Measurements from ENCODE around the gene RPTOR. TPM values are rescaled to one million over a fixed set of nuclear protein-coding genes. Genes with fewer than 3 reads are reported as not detected.
A peak's percentile ranks its signal among the peaks of the same experiment; 100 is the strongest.

RPTOR gene
- total RNA-seq, 2 experiments from 2014 or later: 32.4 to 35.4 TPM

DNA sequence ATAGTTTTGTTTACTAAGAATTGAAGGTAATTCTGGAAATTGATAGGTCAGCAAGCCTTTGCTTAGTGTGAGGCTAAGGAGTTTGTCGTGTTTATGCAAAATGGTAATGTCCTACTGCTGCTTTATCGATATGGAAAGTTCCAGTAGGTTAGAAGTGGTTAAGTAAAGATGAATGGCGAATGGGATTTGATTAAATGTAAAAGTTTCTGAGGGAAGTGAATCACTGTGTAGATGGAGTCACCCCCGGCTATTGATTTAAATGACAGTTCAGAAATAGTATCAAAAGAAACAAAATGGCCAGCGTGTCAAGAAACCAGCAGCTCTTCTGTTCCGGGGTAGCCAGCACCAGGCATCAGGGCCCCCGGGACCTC, 131.4 kb downstream of the RPTOR start:
- Mint-ChIP-seq H3K27ac (no peak overlapping the region), H3K4me3 (no peak overlapping the region), H3K36me3 (ENCODE audit: low read depth) (peaks cover 4% of the 10 kb centered on the region), H3K9me3 (no peaks in the 10 kb centered on the region), H3K4me1 (ENCODE audit: low read depth) (peaks cover 68% of the 10 kb centered on the region), H3K27me3 (ENCODE audit: low read depth) (no peaks in the 10 kb centered on the region)
- no peak for DNase-seq
- intact Hi-C loops (cut with micrococcal nuclease): loop anchor here (5.0 kb wide), 2 partner anchors 86 to 216 kb away; no protein-coding TSS in a partner anchor
- CTCF ChIA-PET: interaction anchor here (0.7 kb wide), 1 partner anchor 101 kb away, joined by 3 read pairs; no protein-coding TSS in a partner anchor

DNA sequence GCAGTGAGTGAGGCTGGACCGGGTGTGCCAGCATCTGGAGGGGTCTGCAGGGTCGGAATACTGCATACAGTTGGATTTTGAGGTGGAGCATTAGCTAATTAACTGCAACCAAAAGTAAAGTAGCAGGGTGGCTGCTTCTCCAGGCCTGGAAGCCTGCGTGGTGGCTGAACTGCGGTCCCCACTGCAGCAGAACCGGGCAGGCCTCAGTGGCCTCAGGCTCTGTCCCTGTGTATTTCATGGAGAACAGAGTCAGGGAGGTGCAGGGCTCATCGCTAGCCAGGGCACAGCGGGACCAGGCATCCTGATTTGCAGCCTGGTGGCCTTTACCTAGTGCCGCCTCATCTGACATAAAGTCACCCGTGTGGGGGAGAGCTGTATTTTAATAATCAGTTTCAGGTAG, 131.9 kb downstream of the RPTOR start:
- no peaks in the 10 kb centered on the region for H3K27me3 Mint-ChIP-seq (ENCODE audit: low read depth)
- H3K36me3 Mint-ChIP-seq (ENCODE audit: low read depth): peaks cover 1% of the 10 kb centered on the region
- no peak overlapping the region for H3K4me3 Mint-ChIP-seq
- H3K27ac Mint-ChIP-seq: no peak overlapping the region
- H3K9me3 Mint-ChIP-seq: no peaks in the 10 kb centered on the region
- intact Hi-C loops (cut with micrococcal nuclease): loop anchor here (5.0 kb wide), 2 partner anchors 86 to 216 kb away; no protein-coding TSS in a partner anchor
- no peak for DNase-seq
- H3K4me1 Mint-ChIP-seq (ENCODE audit: low read depth): peaks cover 65% of the 10 kb centered on the region
- CTCF ChIA-PET: interaction anchor here (0.7 to 1.3 kb wide), 2 partner anchors 25 to 71 kb away, joined by 3 to 4 read pairs; no protein-coding TSS in a partner anchor

DNA sequence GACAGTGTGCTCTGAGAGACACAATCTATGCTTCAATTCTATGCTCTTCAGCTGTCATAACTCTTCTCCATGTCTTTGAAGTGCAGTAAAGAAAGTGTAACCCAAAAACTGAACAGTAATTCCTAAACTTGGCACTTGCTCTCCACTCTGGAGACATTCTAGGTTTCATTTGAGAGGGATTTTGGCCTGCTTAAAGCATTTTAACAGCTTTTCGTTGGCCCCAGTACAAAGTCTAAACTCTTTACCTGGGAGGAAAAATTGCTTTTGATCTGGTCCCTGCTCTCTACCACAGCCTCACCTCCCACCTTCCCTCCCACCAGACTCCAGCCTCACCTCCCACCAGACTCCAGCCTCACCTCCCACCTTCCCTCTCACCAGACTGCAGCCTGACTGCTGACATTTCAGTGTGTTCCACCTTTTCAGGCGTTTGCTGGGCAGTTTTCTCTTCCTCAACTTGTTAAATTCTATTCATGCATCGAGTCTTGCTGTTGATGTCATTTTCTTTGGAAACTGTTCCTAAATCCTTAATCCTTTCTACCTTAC, 132.6 kb downstream of the RPTOR start:
- peak overlapping the region; percentile 67 for H3K27ac Mint-ChIP-seq
- intact Hi-C loops (cut with micrococcal nuclease): loop anchor here (5.0 kb wide), 2 partner anchors 85 to 215 kb away; no protein-coding TSS in a partner anchor
- CTCF ChIA-PET: interaction anchor here (0.7 to 1.3 kb wide), 2 partner anchors 25 to 72 kb away, joined by 3 to 4 read pairs; no protein-coding TSS in a partner anchor
- H3K4me3 Mint-ChIP-seq: no peak overlapping the region
- H3K9me3 Mint-ChIP-seq: no peaks in the 10 kb centered on the region
- H3K36me3 Mint-ChIP-seq (ENCODE audit: low read depth): peaks cover 1% of the 10 kb centered on the region
- peaks cover 67% of the 10 kb centered on the region for H3K4me1 Mint-ChIP-seq (ENCODE audit: low read depth)
- no peaks in the 10 kb centered on the region for H3K27me3 Mint-ChIP-seq (ENCODE audit: low read depth)
- no peak for DNase-seq

DNA sequence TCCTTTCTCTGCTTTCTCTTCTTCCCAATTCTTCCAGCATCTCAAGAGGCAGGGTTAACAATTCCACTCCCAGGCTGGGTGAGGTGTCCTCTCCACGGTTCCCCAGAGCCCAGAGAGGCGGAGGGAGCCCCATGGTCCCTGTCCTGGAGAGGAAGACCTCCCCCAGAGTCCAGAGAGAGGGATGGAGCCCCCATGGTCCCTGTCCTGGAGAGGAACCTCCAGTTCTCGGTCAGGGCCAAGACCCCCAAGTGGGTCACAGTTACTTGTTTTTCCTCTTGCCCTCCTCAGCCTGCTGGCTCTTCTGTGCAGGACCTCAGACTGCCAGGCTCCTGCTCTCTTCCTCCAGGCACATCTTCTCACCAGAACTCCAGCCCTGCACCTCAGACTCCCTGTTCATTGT, 135.2 kb downstream of the RPTOR start:
- Mint-ChIP-seq H3K4me1 (ENCODE audit: low read depth) (peaks cover 53% of the 10 kb centered on the region), H3K27me3 (ENCODE audit: low read depth) (no peaks in the 10 kb centered on the region), H3K36me3 (ENCODE audit: low read depth) (peaks cover 3% of the 10 kb centered on the region), H3K9me3 (no peaks in the 10 kb centered on the region), H3K27ac (peak overlapping the region; percentile 80), H3K4me3 (no peak overlapping the region)
- no peak for DNase-seq
- intact Hi-C loops (cut with micrococcal nuclease): loop anchor here (2.0 to 5.0 kb wide), 3 partner anchors 15 to 212 kb away; no protein-coding TSS in a partner anchor
- CTCF ChIA-PET: no interaction called here

DNA sequence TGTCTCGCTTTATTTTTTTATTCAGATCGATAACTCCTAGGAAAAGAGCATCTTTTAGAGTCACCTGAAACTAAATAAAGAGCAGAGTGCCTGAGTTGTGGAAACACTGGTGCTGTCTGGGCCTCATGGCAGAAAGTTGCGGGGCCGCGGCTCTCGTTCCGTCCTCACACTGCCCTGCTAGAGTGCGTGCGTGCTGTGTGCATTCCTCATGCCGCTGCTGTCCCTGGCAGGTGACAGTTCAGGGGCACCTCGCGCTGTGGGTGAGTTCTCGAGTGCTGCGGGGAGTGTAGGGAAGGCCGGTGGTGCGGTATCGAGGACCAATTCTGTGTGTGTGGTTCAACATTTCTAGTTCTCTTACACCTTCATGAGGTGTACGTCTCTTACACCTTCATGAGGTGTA, 136.6 kb downstream of the RPTOR start:
- H3K4me1 Mint-ChIP-seq (ENCODE audit: low read depth): peaks cover 44% of the 10 kb centered on the region
- H3K27ac Mint-ChIP-seq: no peak overlapping the region
- DNase-seq: no peak
- intact Hi-C loops (cut with micrococcal nuclease): no loop called here
- H3K36me3 Mint-ChIP-seq (ENCODE audit: low read depth): peaks cover 3% of the 10 kb centered on the region
- H3K9me3 Mint-ChIP-seq: no peaks in the 10 kb centered on the region
- CTCF ChIA-PET: no interaction called here
- no peak overlapping the region for H3K4me3 Mint-ChIP-seq
- no peaks in the 10 kb centered on the region for H3K27me3 Mint-ChIP-seq (ENCODE audit: low read depth)

DNA sequence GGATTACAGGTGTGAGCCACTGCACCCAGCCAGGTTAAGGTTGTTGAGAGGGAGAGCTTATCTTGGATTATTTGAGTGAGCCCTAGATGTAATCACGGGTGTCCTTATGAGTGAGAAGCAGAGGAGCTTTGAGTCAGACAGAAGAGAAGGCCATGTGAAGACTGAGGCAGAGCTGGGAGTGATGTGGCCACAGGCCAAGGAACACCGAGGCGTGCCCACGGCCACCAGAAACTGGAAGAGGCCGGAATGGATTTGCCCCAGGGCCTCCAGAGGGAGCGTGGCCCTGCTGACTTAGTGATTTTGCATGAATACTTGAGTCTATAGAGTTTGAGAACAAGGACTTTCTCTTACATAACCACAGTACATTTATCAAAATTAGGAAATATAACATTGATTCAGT, 137.7 kb downstream of the RPTOR start:
- no peaks in the 10 kb centered on the region for H3K9me3 Mint-ChIP-seq
- DNase-seq: no peak
- CTCF ChIA-PET: interaction anchor here (0.7 kb wide), 1 partner anchor 195 kb away, joined by 3 read pairs; no protein-coding TSS in a partner anchor
- H3K36me3 Mint-ChIP-seq (ENCODE audit: low read depth): peaks cover 7% of the 10 kb centered on the region
- peaks cover 33% of the 10 kb centered on the region for H3K4me1 Mint-ChIP-seq (ENCODE audit: low read depth)
- intact Hi-C loops (cut with micrococcal nuclease): no loop called here
- H3K4me3 Mint-ChIP-seq: no peak overlapping the region
- H3K27ac Mint-ChIP-seq: no peak overlapping the region
- no peaks in the 10 kb centered on the region for H3K27me3 Mint-ChIP-seq (ENCODE audit: low read depth)

DNA sequence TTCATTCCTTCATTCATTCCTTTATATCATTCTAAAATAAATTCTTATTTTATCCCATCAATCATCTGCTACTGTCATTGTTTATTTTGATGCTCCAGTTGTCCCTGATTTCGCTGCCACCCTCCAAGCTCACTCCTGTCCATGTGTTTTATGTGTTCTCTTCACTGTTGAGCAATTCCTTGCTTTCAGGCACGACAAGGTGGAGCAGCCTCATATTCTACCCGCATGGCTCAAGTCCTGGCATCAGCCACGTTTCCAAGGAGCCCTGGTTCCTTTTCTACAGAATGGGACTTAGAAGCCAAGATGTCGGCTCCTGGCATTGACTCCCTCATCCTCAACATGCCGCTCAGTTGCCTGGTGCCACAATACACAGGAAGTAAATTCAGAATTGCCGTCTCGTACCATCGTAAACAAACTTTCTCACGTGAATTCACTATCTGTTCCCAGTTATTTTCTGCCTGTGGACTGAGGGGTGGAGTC, 139.0 kb downstream of the RPTOR start:
- no peaks in the 10 kb centered on the region for H3K9me3 Mint-ChIP-seq
- CTCF ChIA-PET: no interaction called here

DNA sequence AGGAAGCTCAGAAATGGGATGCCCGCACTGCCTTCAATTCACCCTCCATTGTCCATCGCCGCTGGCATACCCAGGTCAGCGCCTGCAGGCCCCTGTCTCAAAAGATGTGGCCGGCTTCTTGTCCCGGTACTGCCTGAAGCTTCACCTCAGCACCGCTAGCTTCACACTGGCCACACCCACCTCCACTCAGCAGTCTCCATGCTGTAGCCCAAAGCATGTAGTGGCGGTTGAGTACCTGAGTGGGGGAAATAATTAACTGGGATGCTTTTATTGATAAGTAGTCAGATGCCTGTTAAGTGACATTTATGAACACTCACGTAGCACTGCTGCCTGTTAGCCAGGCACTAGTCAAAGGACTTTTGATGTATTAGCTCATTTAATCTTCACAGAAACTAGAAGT, 143.2 kb downstream of the RPTOR start:
- no peaks in the 10 kb centered on the region for H3K9me3 Mint-ChIP-seq
- H3K4me1 Mint-ChIP-seq (ENCODE audit: low read depth): peaks cover 2% of the 10 kb centered on the region
- H3K4me3 Mint-ChIP-seq: no peak overlapping the region
- no peak overlapping the region for H3K27ac Mint-ChIP-seq
- CTCF ChIA-PET: no interaction called here
- DNase-seq: no peak
- H3K27me3 Mint-ChIP-seq (ENCODE audit: low read depth): no peaks in the 10 kb centered on the region
- intact Hi-C loops (cut with micrococcal nuclease): no loop called here
- peaks cover 10% of the 10 kb centered on the region for H3K36me3 Mint-ChIP-seq (ENCODE audit: low read depth)

More for the DNA sequence above, 139.0 kb downstream of the RPTOR start:
- Mint-ChIP-seq H3K27me3 (ENCODE audit: low read depth) (no peaks in the 10 kb centered on the region), H3K27ac (no peak overlapping the region), H3K4me1 (ENCODE audit: low read depth) (peaks cover 20% of the 10 kb centered on the region), H3K4me3 (no peak overlapping the region), H3K36me3 (ENCODE audit: low read depth) (peaks cover 11% of the 10 kb centered on the region)
- DNase-seq: no peak
- intact Hi-C loops (cut with micrococcal nuclease): no loop called here

DNA sequence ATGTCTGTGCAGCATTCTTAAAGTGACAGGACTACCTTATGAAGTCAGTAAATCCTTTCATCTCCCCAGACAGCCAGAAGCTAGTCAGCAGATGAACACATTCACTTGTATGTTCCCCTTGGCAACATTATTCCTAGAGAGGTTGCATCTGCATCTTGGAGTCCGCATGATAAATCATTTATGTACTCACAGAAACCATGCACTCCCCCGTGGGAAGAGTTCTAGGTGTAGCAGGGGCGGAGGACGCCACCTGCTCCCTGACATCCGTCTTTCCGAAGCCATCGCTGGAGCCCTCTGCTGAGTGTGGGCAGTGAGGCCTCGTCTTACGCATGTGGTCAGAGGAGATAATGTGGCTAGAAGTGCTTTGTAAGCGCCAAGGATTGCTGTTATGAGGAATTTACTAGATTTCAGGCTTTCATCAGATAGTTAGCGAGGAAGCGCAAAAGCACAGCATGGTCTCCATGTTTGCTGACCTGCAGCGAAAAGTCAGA, 144.5 kb downstream of the RPTOR start:
- no peak for DNase-seq
- H3K4me1 Mint-ChIP-seq (ENCODE audit: low read depth): peaks cover 2% of the 10 kb centered on the region
- CTCF ChIA-PET: no interaction called here
- no peaks in the 10 kb centered on the region for H3K27me3 Mint-ChIP-seq (ENCODE audit: low read depth)
- no peak overlapping the region for H3K4me3 Mint-ChIP-seq
- H3K27ac Mint-ChIP-seq: no peak overlapping the region
- peaks cover 8% of the 10 kb centered on the region for H3K36me3 Mint-ChIP-seq (ENCODE audit: low read depth)
- intact Hi-C loops (cut with micrococcal nuclease): no loop called here
- H3K9me3 Mint-ChIP-seq: no peaks in the 10 kb centered on the region

DNA sequence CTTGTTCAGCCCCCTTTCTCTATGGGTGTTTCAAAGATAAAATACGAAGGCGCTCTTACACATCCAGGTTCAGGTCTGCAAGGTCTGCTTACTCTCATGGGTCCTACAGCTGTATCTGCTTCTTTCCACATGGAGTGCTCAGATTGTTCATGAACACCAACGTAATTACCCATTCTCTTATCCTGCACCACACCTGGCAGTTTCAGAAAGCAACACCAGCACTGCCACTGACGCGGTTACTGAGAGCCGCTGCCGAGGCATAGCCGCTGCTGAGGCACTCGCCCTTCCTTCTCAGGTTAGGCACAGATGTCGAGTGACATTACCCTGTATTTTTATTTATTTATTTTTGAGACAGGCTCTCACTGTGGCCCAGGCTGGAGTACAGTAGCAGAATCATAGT, 147.1 kb downstream of the RPTOR start:
- intact Hi-C loops (cut with micrococcal nuclease): no loop called here
- Mint-ChIP-seq H3K4me3 (no peak overlapping the region), H3K36me3 (ENCODE audit: low read depth) (peaks cover 8% of the 10 kb centered on the region), H3K27me3 (ENCODE audit: low read depth) (no peaks in the 10 kb centered on the region), H3K9me3 (no peaks in the 10 kb centered on the region), H3K27ac (no peak overlapping the region), H3K4me1 (ENCODE audit: low read depth) (peaks cover 25% of the 10 kb centered on the region)
- CTCF ChIA-PET: interaction anchor here (0.5 to 0.9 kb wide), 2 partner anchors 15 to 110 kb away, joined by 3 read pairs; no protein-coding TSS in a partner anchor
- no peak for DNase-seq

DNA sequence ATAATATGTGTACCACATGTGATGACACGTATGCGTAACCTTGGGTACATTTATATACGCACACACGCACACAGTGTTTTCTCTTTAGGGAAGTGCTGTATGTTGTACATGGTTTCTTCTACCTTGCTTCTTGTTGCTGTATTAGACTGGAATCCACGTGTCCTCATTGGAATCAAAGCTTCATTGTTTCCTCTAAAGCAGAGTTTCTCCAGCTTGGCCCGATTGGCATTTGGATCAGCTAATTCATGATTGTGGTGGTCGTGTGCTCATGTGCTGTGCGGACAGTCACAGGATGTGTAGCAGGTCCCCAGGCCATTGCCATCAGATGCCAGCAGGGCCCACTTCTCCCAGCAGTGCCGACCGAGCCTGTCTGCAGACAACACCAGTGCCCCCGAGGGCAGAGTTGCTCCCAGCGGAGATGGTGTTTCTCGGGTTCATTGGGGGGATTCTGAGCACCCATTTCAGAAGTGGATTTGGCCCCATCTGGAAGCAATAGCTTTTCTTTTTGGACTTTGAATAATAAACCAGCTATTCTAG, 148.4 kb downstream of the RPTOR start:
- Mint-ChIP-seq H3K4me3 (no peak overlapping the region), H3K4me1 (ENCODE audit: low read depth) (peaks cover 36% of the 10 kb centered on the region), H3K36me3 (ENCODE audit: low read depth) (peaks cover 2% of the 10 kb centered on the region), H3K27me3 (ENCODE audit: low read depth) (no peaks in the 10 kb centered on the region), H3K9me3 (no peaks in the 10 kb centered on the region), H3K27ac (no peak overlapping the region)
- CTCF ChIA-PET: no interaction called here
- no peak for DNase-seq
- intact Hi-C loops (cut with micrococcal nuclease): no loop called here

DNA sequence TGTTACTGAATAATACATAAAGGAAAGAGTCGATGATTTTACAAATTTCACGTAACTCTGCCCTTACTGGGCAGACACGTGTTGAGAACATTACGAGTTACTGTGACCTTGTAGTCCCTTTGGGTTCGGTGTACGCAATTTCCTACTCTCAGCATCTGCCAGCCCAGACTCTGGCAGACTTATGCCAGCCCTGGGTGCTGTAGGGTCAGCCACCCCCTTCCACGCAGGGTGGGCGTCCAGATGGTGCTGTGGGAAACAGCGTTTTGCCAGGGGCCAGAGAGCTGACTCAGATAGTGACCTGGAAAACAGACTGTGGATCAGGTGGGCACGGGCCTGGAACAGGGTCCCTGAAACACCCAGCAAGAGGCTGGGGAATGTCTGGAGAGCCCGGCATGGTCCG, 148.9 kb downstream of the RPTOR start:
- intact Hi-C loops (cut with micrococcal nuclease): no loop called here
- Mint-ChIP-seq H3K4me3 (no peak overlapping the region), H3K27ac (no peak overlapping the region), H3K9me3 (no peaks in the 10 kb centered on the region), H3K4me1 (ENCODE audit: low read depth) (peaks cover 38% of the 10 kb centered on the region), H3K36me3 (ENCODE audit: low read depth) (no peaks in the 10 kb centered on the region), H3K27me3 (ENCODE audit: low read depth) (no peaks in the 10 kb centered on the region)
- DNase-seq: no peak
- CTCF ChIA-PET: no interaction called here

Measured in activated naive CD4-positive, alpha-beta T cell treated with anti-CD3 and anti-CD28 coated beads for 36 hours (primary cell).